HL-60 (cell line): ENCODE data around the gene ADAMTS17.

ENCODE experiments used
- DNase-seq, 2 experiments: peaks; one replicate each; pipeline ENCODE4 v3.0.0-alpha.2; 2010 to 2020; ENCODE audit warnings: low read depth in 1 of 2, low spot score in 1 of 2
- H3K27ac ChIP-seq: fragments of 250-450 bp; sonication (Bioruptor Pico); replicated peaks from 2 replicates; pipeline ENCODE4 v1.5.1; 2020; ENCODE audit warnings: mild to moderate bottlenecking, moderate library complexity
- H3K27me3 ChIP-seq: fragments of 250-450 bp; sonication (Bioruptor Pico); 2 replicates; pipeline ENCODE4 v1.5.1; 2021; ENCODE audit warnings: mild to moderate bottlenecking, moderate library complexity; ENCODE audit not compliant: insufficient read depth, poor library complexity, severe bottlenecking
- H3K4me3 ChIP-seq: replicated peaks from 2 replicates; pipeline ENCODE4 v1.5.1; 2011; ENCODE audit warnings: mild to moderate bottlenecking, control low read depth, low read length; ENCODE audit not compliant: insufficient read depth
- GABPA ChIP-seq: IDR thresholded peaks from 2 replicates; pipeline ENCODE4 v1.6.1; 2012; ENCODE audit warnings: low read depth
- POLR2AphosphoS5 ChIP-seq: IDR thresholded peaks from 2 replicates; pipeline ENCODE4 v1.6.1; 2012; ENCODE audit warnings: low read depth
- REST ChIP-seq: IDR thresholded peaks from 2 replicates; pipeline ENCODE4 v1.6.1; 2012; ENCODE audit warnings: low read depth; ENCODE audit not compliant: insufficient replicate concordance
- SPI1 ChIP-seq: IDR thresholded peaks from 2 replicates; pipeline ENCODE4 v1.6.1; 2012; ENCODE audit warnings: low read depth, mild to moderate bottlenecking, borderline replicate concordance
- TF ChIP-seq, protein P1 (sequence below): IDR thresholded peaks from one replicate; pipeline ENCODE4 v1.5.1; 2011; ENCODE audit warnings: low read length, control low read depth, inconsistent platforms; ENCODE audit not compliant: insufficient read depth

The ADAMTS17 gene

GRCh38 chr15:100129677-100130076, 212.1 kb downstream of the ADAMTS17 start:
- no peak overlapping the region for H3K4me3 ChIP-seq
- DNase-seq, result no peak
- no peaks in the 10 kb centered on the region for H3K27me3 ChIP-seq
- no peak for TF ChIP-seq GABPA
- TF ChIP-seq REST, result no peak
- TF ChIP-seq SPI1, result no peak
- no peak for TF ChIP-seq POLR2AphosphoS5
- TF ChIP-seq, protein P1, sequence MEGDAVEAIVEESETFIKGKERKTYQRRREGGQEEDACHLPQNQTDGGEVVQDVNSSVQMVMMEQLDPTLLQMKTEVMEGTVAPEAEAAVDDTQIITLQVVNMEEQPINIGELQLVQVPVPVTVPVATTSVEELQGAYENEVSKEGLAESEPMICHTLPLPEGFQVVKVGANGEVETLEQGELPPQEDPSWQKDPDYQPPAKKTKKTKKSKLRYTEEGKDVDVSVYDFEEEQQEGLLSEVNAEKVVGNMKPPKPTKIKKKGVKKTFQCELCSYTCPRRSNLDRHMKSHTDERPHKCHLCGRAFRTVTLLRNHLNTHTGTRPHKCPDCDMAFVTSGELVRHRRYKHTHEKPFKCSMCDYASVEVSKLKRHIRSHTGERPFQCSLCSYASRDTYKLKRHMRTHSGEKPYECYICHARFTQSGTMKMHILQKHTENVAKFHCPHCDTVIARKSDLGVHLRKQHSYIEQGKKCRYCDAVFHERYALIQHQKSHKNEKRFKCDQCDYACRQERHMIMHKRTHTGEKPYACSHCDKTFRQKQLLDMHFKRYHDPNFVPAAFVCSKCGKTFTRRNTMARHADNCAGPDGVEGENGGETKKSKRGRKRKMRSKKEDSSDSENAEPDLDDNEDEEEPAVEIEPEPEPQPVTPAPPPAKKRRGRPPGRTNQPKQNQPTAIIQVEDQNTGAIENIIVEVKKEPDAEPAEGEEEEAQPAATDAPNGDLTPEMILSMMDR, result no peak
- H3K27ac ChIP-seq, result no peak overlapping the region

- TF ChIP-seq, protein P1, result no peak
- Histone ChIP-seq H3K4me3 (no peak overlapping the region), H3K27me3 (no peaks in the 10 kb centered on the region), H3K27ac (no peak overlapping the region)
- no peak for DNase-seq
Observed at GRCh38 chr15:100125401-100126191, 216.2 kb downstream of the ADAMTS17 start.

- Histone ChIP-seq H3K4me3 (no peak overlapping the region), H3K27ac (no peak overlapping the region), H3K27me3 (no peaks in the 10 kb centered on the region)
- TF ChIP-seq POLR2AphosphoS5 (no peak), SPI1 (no peak), GABPA (no peak), REST (no peak)
- TF ChIP-seq, protein P1, result no peak
- DNase-seq, result no peak
Observed at GRCh38 chr15:100124936-100125335, 216.8 kb downstream of the ADAMTS17 start.

DNA sequence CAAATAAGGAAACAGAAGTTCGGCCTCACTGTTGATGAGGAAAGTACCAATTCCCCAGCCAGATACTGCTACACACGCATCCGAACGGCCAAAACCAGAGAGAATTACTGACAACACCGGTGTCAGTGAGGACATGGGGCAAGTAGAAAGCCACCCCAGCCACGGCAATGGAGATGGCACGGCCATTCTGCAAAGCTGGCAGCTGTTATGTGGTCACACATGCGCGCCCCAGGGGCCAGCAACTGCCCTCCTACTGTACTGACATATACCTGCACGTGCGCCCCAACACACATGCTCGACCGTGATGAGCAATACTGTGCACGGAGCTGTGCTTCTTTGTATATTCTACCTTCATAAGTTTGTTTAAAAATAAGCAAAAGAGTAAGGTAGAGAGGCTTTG, 217.4 kb downstream of the ADAMTS17 start:
- Histone ChIP-seq H3K4me3 (no peak overlapping the region), H3K27ac (no peak overlapping the region), H3K27me3 (no peaks in the 10 kb centered on the region)
- DNase-seq, result no peak
- no peak for TF ChIP-seq SPI1
- TF ChIP-seq POLR2AphosphoS5, result no peak
- TF ChIP-seq, protein P1, result no peak
- TF ChIP-seq GABPA, result no peak
- TF ChIP-seq REST, result no peak
